GM12875 (cell line): ENCODE data around the gene MICALL1.

Experiments used
- H3K4me3 ChIP-seq: one replicate; pipeline ENCODE4 v1.5.1; 2011; ENCODE audit warnings: low read depth, low read length, control low read depth
- CTCF ChIP-seq: IDR thresholded peaks from 2 replicates; pipeline ENCODE4 v1.5.1; 2011; ENCODE audit warnings: low read depth, mild to moderate bottlenecking, control low read depth, inconsistent platforms, low read length, moderate library complexity, borderline replicate concordance; ENCODE audit not compliant: insufficient read depth

MICALL1 gene

GRCh38 chr22:37981282-37982011, 75.3 kb downstream of the MICALL1 start:
- no peak for TF ChIP-seq CTCF
- no peak overlapping the region for H3K4me3 ChIP-seq

- H3K4me3 ChIP-seq: no peak overlapping the region
- no peak for TF ChIP-seq CTCF
These were observed 76.2 kb downstream of the MICALL1 start for GRCh38 chr22:37982151-37982785.

DNA sequence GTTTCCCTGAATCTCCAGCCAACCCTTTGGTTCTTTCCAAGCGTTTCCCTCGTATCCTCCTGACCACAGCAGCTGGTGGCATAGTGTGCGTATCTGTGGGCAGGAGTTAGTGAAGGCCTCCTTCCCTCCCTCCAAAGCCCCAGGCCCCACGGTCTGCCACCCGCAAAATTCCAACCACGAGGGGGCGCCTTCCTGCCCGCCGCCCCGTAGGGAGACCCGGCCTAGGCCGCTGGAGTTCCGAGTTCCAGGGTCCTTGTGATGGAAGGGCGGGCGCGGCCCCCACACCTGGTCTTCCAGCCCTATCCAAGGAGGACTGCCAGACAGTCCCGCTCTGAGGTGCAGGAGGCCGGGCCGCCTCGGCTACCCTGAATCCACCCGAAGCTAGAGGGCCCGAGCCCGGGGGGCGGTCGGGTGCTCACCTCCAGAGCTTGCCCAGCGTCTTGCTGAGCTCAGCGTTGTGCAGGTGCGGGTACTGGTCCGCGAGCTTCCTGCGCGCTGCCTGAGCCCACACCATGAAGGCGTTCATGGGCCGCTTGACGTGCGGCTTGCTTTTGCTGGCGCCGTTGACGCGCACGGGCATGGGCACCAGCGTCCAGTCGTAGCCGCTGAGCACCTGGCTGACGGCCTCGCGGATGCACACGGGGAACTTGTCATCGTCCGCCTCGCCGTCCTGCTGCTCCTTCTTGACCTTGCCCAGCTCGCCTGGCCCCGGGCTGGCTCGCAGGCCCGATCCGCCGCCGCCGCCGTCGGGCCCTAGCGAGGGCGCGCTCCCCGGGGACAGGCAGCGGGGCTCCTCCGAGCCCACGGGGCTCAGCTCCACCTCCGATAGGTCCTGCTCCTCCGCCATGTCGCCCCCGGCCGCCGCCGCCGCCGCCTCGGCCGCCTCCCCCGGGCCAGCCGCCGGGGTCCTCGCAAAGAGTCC, 77.1 kb downstream of the MICALL1 start:
- H3K4me3 ChIP-seq: no peak overlapping the region
- peak; percentile 11; the same call in 1 of the 2 replicates for TF ChIP-seq CTCF

DNA sequence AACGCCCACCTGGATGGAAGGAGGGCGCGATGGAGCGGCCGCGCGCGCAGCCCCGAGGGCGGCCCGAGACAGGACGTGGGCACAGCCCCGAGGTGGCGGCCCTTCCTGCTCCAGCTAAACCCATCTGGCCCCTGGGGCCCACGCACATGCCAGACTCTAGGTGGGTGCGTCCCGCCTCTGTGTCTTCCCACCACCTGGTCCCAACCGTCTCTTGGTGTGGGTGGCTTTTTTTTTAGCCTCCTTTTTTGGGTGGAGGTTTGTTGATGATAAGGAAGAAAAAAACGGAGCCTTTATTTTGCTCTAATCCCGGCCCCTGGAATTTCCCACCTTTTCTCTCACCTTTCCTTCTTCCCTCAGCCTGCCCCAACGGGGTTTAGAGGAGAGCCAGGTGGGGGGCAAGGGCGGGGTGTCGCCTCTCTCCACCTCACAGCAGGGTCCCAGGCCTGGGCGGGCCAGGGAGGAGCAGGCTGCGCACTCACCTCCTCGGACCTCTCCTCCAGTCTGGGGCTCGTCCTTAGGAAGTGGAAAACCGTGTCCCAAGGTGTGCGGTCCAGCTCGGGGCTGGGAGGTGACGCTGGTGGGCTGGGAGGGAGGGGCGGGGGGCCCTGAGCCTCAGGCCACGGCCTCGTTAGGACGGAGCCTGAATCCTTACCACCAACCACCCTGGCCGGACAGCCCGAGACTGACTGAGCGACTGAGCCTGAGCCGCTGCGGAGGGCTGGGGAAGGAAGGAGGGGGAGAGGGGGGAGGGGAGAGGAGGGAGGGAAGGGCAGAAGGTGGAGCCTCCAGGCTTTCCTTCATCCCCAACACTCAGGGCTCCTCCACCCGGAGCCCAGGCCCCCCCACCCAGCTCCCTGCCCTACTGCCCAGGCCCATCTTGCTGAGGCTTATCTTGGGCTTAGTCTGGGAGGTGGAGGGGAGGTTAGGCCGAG, 78.0 kb downstream of the MICALL1 start, which contains the start of gene SOX10:
SOX10 (minus strand) TSS at position 696 of the 932 bp plus-strand sequence. CDS start 771 bp downstream, outside the sequence.
- TF ChIP-seq CTCF: no peak
- no peak within 1 kb of the TSS for H3K4me3 ChIP-seq

DNA sequence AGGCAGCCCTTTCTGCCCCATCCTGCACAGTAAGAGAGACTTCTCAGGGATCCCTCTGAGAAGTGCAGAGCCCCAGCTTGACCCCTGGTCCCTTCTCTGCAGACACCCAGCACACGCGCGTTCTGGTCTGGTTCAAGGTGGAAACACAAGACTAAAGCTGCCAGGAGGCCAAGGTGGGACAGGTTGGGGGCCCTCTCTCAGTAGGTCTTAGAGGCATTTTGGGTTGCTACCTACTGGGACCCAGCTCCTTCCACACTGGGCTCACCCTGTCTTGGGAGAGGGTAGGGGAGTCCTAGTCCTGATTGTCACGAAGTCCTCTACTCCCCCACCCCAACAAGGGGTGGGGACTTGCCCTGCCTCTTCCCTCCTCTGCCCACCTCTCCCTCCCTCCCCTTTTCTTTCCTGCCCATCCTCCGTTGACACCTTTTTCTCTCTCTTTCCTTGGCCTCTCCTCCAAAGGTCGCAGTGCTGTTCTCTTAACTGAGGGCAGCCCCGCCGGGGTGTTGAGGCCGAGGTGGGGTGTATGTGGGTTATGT, 79.0 kb downstream of the MICALL1 start:
- no peak overlapping the region for H3K4me3 ChIP-seq
- TF ChIP-seq CTCF: no peak

GRCh38 chr22:37985751-37986281, 79.7 kb downstream of the MICALL1 start:
- TF ChIP-seq CTCF: no peak
- H3K4me3 ChIP-seq: no peak overlapping the region
